Measurements from ENCODE around the gene PCCB.
"Not testable (repeated sequence)": the region's sequence is repeated elsewhere in the genome, so short reads cannot be mapped to it uniquely, and the experiment has no call there.

The PCCB gene

GRCh38 chr3:136329593-136329992 lies 79.5 kb downstream of the PCCB start:
- DNase-seq (ENCODE audit: low spot score), result no peak

GRCh38 chr3:136330900-136331299 lies 80.8 kb downstream of the PCCB start:
- no peak for DNase-seq (ENCODE audit: low spot score)

- no peak for DNase-seq (ENCODE audit: low spot score)
Observed at GRCh38 chr3:136332302-136332701, 82.2 kb downstream of the PCCB start.

- no peak for DNase-seq (ENCODE audit: low spot score)
Observed at GRCh38 chr3:136332776-136333175, 82.6 kb downstream of the PCCB start.

GRCh38 chr3:136334209-136334608 lies 84.1 kb downstream of the PCCB start:
- DNase-seq (ENCODE audit: low spot score), result no peak

GRCh38 chr3:136334726-136335125 lies 84.6 kb downstream of the PCCB start:
- not testable (repeated sequence) for DNase-seq (ENCODE audit: low spot score)

GRCh38 chr3:136336329-136337100 lies 86.4 kb downstream of the PCCB start:
- no peak for DNase-seq (ENCODE audit: low spot score)

- no peak for DNase-seq (ENCODE audit: low spot score)
Observed at GRCh38 chr3:136343446-136343845, 93.3 kb downstream of the PCCB start.

- peak; percentile 29 for DNase-seq (ENCODE audit: low spot score)
Observed at GRCh38 chr3:136343873-136344555, 93.9 kb downstream of the PCCB start.

- DNase-seq (ENCODE audit: low spot score), result no peak
Observed at GRCh38 chr3:136346486-136346885, 96.3 kb downstream of the PCCB start.

GRCh38 chr3:136350132-136350531 lies 100.0 kb downstream of the PCCB start:
- DNase-seq (ENCODE audit: low spot score), result no peak

GRCh38 chr3:136350557-136350956 lies 100.4 kb downstream of the PCCB start:
- no peak for DNase-seq (ENCODE audit: low spot score)

- no peak for DNase-seq (ENCODE audit: low spot score)
Observed at GRCh38 chr3:136351351-136351750, 101.2 kb downstream of the PCCB start.

GRCh38 chr3:136351905-136352304 lies 101.8 kb downstream of the PCCB start:
- DNase-seq (ENCODE audit: low spot score), result no peak

- no peak for DNase-seq (ENCODE audit: low spot score)
Observed at GRCh38 chr3:136353461-136353860, 103.3 kb downstream of the PCCB start.

- DNase-seq (ENCODE audit: low spot score), result no peak
Observed at GRCh38 chr3:136366289-136366688, 116.1 kb downstream of the PCCB start.

GRCh38 chr3:136375800-136376199 lies 125.7 kb downstream of the PCCB start:
- not testable (repeated sequence) for DNase-seq (ENCODE audit: low spot score)

GRCh38 chr3:136377508-136377907 lies 127.4 kb downstream of the PCCB start:
- no peak for DNase-seq (ENCODE audit: low spot score)

- no peak for DNase-seq (ENCODE audit: low spot score)
Observed at GRCh38 chr3:136378011-136378410, 127.9 kb downstream of the PCCB start.

Measured in hematopoietic multipotent progenitor cell treated with erythropoietin and hydrocortisone succinate and interleukin-3 and kit ligand, for 17 days (in vitro differentiated cells).